NCI-H2029 treated with DMSO at 0.1 percent for 48 hours (cell line): ENCODE measurements around the gene HS3ST3A1.

Experiments used
- DNase-seq: peaks from one replicate; lab custom pipeline; 2025; lab: John Stamatoyannopoulos, UW

The HS3ST3A1 gene

GRCh38 chr17:13598353-13599167 is 3.2 kb downstream of the HS3ST3A1 start:
- DNase-seq = no peak

GRCh38 chr17:13597723-13598347 is 3.9 kb downstream of the HS3ST3A1 start:
- no peak for DNase-seq

- no peak for DNase-seq
Measured at GRCh38 chr17:13596241-13596923, 5.3 kb downstream of the HS3ST3A1 start.

GRCh38 chr17:13595599-13595899 is 6.2 kb downstream of the HS3ST3A1 start:
- DNase-seq = no peak

- peak; percentile 25 for DNase-seq
Measured at GRCh38 chr17:13594762-13595598, 6.7 kb downstream of the HS3ST3A1 start.

GRCh38 chr17:13594310-13594709 is 7.4 kb downstream of the HS3ST3A1 start:
- DNase-seq = no peak

GRCh38 chr17:13593757-13594156 is 8.0 kb downstream of the HS3ST3A1 start:
- no peak for DNase-seq

GRCh38 chr17:13593021-13593751 is 8.5 kb downstream of the HS3ST3A1 start:
- no peak for DNase-seq

- DNase-seq = no peak
Measured at GRCh38 chr17:13592427-13592826, 9.3 kb downstream of the HS3ST3A1 start.

GRCh38 chr17:13590441-13590840 is 11.3 kb downstream of the HS3ST3A1 start:
- no peak for DNase-seq

- no peak for DNase-seq
Measured at GRCh38 chr17:13589658-13590057, 12.1 kb downstream of the HS3ST3A1 start.

GRCh38 chr17:13587487-13588338 is 14.0 kb downstream of the HS3ST3A1 start:
- DNase-seq = no peak

GRCh38 chr17:13584701-13585080 is 17.0 kb downstream of the HS3ST3A1 start:
- DNase-seq = no peak

- DNase-seq = no peak
Measured at GRCh38 chr17:13583996-13584700, 17.6 kb downstream of the HS3ST3A1 start.

- no peak for DNase-seq
Measured at GRCh38 chr17:13582776-13583547, 18.8 kb downstream of the HS3ST3A1 start.

- no peak for DNase-seq
Measured at GRCh38 chr17:13581925-13582324, 19.8 kb downstream of the HS3ST3A1 start.

- no peak for DNase-seq
Measured at GRCh38 chr17:13580790-13581189, 20.9 kb downstream of the HS3ST3A1 start.

- no peak for DNase-seq
Measured at GRCh38 chr17:13576661-13577526, 24.8 kb downstream of the HS3ST3A1 start.
